ENCODE results near the gene CEP170B.

DNA sequence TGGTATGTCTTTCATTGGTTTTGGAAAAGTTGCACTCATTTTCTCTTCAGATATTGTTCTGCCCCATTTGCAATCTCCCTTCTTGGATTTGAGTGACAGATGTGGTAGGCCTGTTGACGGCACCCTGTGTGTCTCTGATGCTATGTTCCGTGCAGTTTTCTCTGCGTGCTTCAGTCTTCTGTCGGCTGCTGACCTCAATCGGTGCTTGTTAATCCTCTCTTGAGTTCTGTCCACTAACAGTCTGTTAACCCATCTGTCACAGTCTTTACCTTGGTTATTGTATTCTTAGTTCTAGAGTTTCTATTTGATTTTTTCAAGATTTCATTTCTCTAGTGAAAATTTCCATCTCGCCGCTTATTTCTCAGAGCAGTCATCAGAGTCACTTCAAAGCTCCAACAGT is 38.9 kb downstream of the CEP170B start:
- TF ChIP-seq SMC3 (IDR thresholded peaks at IDR 0.05), result no peak
- TF ChIP-seq, protein P1, sequence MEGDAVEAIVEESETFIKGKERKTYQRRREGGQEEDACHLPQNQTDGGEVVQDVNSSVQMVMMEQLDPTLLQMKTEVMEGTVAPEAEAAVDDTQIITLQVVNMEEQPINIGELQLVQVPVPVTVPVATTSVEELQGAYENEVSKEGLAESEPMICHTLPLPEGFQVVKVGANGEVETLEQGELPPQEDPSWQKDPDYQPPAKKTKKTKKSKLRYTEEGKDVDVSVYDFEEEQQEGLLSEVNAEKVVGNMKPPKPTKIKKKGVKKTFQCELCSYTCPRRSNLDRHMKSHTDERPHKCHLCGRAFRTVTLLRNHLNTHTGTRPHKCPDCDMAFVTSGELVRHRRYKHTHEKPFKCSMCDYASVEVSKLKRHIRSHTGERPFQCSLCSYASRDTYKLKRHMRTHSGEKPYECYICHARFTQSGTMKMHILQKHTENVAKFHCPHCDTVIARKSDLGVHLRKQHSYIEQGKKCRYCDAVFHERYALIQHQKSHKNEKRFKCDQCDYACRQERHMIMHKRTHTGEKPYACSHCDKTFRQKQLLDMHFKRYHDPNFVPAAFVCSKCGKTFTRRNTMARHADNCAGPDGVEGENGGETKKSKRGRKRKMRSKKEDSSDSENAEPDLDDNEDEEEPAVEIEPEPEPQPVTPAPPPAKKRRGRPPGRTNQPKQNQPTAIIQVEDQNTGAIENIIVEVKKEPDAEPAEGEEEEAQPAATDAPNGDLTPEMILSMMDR (IDR thresholded peaks at IDR 0.05), result no peak
- no peak for TF ChIP-seq EP300 (IDR thresholded peaks at IDR 0.05)
- TF ChIP-seq HOXA7 (CRISPR knock-in tag; IDR thresholded peaks at IDR 0.05), result no peak
- TF ChIP-seq ZNF302 (CRISPR knock-in tag; IDR thresholded peaks at IDR 0.05), result no peak
- TF ChIP-seq, protein P2, sequence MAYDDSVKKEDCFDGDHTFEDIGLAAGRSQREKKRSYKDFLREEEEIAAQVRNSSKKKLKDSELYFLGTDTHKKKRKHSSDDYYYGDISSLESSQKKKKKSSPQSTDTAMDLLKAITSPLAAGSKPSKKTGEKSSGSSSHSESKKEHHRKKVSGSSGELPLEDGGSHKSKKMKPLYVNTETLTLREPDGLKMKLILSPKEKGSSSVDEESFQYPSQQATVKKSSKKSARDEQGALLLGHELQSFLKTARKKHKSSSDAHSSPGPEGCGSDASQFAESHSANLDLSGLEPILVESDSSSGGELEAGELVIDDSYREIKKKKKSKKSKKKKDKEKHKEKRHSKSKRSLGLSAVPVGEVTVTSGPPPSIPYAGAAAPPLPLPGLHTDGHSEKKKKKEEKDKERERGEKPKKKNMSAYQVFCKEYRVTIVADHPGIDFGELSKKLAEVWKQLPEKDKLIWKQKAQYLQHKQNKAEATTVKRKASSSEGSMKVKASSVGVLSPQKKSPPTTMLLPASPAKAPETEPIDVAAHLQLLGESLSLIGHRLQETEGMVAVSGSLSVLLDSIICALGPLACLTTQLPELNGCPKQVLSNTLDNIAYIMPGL (CRISPR knock-in tag; IDR thresholded peaks at IDR 0.05; ENCODE audit: borderline replicate concordance), result no peak
- no peak for TF ChIP-seq RCOR1 (IDR thresholded peaks at IDR 0.05; ENCODE audit: low read depth, low read length)
- TF ChIP-seq HDAC2 (IDR thresholded peaks at IDR 0.05), result no peak
- TF ChIP-seq PHF8 (IDR thresholded peaks at IDR 0.05; ENCODE audit: borderline replicate concordance, low read depth), result no peak
- TF ChIP-seq POLR2A (IDR thresholded peaks at IDR 0.05; ENCODE audit: low read length), result no peak
- TF ChIP-seq RFX5 (IDR thresholded peaks at IDR 0.05), result no peak
- TF ChIP-seq CHD2 (IDR thresholded peaks at IDR 0.05; ENCODE audit: low read length, partially characterized antibody), result no peak
- no peak for TF ChIP-seq RAD21 (conservative IDR thresholded peaks at IDR 0.05 in 1 of 2, IDR thresholded peaks at IDR 0.05 in 1 of 2)
- TF ChIP-seq MAX (IDR thresholded peaks at IDR 0.05), result no peak
